PC-3 (cell line): Measurements from ENCODE around the gene OMP. TPM values are rescaled to one million over a fixed set of nuclear protein-coding genes. Genes with fewer than 3 reads are reported as not detected.
"Not testable (repeated sequence)": the region's sequence is repeated elsewhere in the genome, so short reads cannot be mapped to it uniquely, and the experiment has no call there.

Experiments used
- ATAC-seq: fragments of 200-7000 bp; cut with Tn5 transposase; 2 replicates; pipeline ENCODE4 v1.9.1; 2020; ENCODE audit warnings: mild to moderate bottlenecking, moderate library complexity
- BruUV-seq: library from RNA; stranded (reverse); fragments of 400-500 nt; replicated peaks from 2 replicates; lab custom pipeline; 2021; lab: Mats Ljungman, UMichigan
- CTCF ChIA-PET: fragments of 300-600 bp; sonication (Branson Sonifier 250); formaldehyde crosslinking; loops from one replicate; lab custom pipeline; 2022; ENCODE audit warnings: antibody characterized with exemption; lab: Charles Lee
- POLR2A ChIA-PET: fragments of 300-600 bp; sonication (Branson Sonifier 250); formaldehyde crosslinking; loops from one replicate; lab custom pipeline; 2022; ENCODE audit warnings: antibody characterized with exemption; ENCODE audit not compliant: unreplicated experiment; lab: Charles Lee
- DNase-seq: peaks from one replicate; pipeline ENCODE4 v3.0.0-alpha.2; 2015
- H2AFZ ChIP-seq: fragments of 300-600 bp; sonication (generic); 2 replicates; pipeline ENCODE4 v1.6.0; 2016; ENCODE audit warnings: antibody characterized with exemption, low read length
- H3F3A ChIP-seq: fragments of 300-600 bp; sonication (generic); one replicate; pipeline ENCODE4 v1.6.0; 2017; ENCODE audit warnings: antibody characterized with exemption, low read length, control low read depth, mild to moderate bottlenecking; ENCODE audit not compliant: unreplicated experiment
- H3K27ac ChIP-seq: fragments of 300-600 bp; sonication (generic); 2 replicates; pipeline ENCODE4 v1.5.1; 2016; ENCODE audit warnings: mild to moderate bottlenecking, low read length
- H3K27me3 ChIP-seq: fragments of 300-600 bp; sonication (generic); 2 replicates; pipeline ENCODE4 v1.6.1; 2016; ENCODE audit warnings: low read length, mixed read lengths
- H3K36me3 ChIP-seq: fragments of 300-600 bp; sonication (generic); 2 replicates; pipeline ENCODE4 v1.6.1; 2016; ENCODE audit warnings: low read depth, mixed run types, low read length, mixed read lengths
- H3K4me1 ChIP-seq: fragments of 300-600 bp; sonication (generic); 2 replicates; pipeline ENCODE4 v1.5.1; 2016; ENCODE audit warnings: low read length; ENCODE audit not compliant: insufficient read depth
- H3K4me2 ChIP-seq: fragments of 300-600 bp; sonication (generic); 2 replicates; pipeline ENCODE4 v1.6.0; 2016; ENCODE audit warnings: low read length
- H3K4me3 ChIP-seq: fragments of 300-600 bp; sonication (generic); 2 replicates; pipeline ENCODE4 v1.5.1; 2016; ENCODE audit warnings: mild to moderate bottlenecking, low read length, mixed read lengths
- H3K79me2 ChIP-seq: fragments of 300-600 bp; sonication (generic); 2 replicates; pipeline ENCODE4 v1.6.1; 2017; ENCODE audit warnings: low read length, mixed read lengths
- H3K9ac ChIP-seq: fragments of 300-600 bp; sonication (generic); 2 replicates; pipeline ENCODE4 v1.6.0; 2016; ENCODE audit warnings: mild to moderate bottlenecking, low read length
- H3K9me2 ChIP-seq: fragments of 300-600 bp; sonication (generic); replicated peaks from 2 replicates; pipeline ENCODE4 v1.6.1; 2016; ENCODE audit warnings: mixed run types, low read length, mixed read lengths
- H3K9me3 ChIP-seq: fragments of 300-600 bp; sonication (generic); 2 replicates; pipeline ENCODE4 v1.6.1; 2016; ENCODE audit warnings: low read length, mixed read lengths
- H4K20me1 ChIP-seq: fragments of 300-600 bp; sonication (generic); 2 replicates; pipeline ENCODE4 v1.6.1; 2016; ENCODE audit warnings: low read length, mixed read lengths
- CTCF ChIP-seq: fragments of 300-600 bp; sonication (generic); conservative IDR thresholded peaks from 2 replicates; pipeline ENCODE4 v1.5.1; 2017; ENCODE audit warnings: antibody characterized with exemption, low read depth, mild to moderate bottlenecking, low read length
- EZH2 ChIP-seq: fragments of 300-600 bp; sonication (generic); IDR thresholded peaks from one replicate; pipeline ENCODE4 v1.6.1; 2017; ENCODE audit warnings: antibody characterized with exemption, mild to moderate bottlenecking, low read length; ENCODE audit not compliant: unreplicated experiment
- EZH2phosphoT487 ChIP-seq: fragments of 300-600 bp; sonication (generic); IDR thresholded peaks from 2 replicates; pipeline ENCODE4 v1.6.1; 2018; ENCODE audit warnings: mild to moderate bottlenecking, antibody characterized with exemption, low read length, borderline replicate concordance
- intact Hi-C: fragments of 100-400 bp; cut with micrococcal nuclease; formaldehyde crosslinking; loops from 2 replicates; pipeline ENCODE4 v1.9.0; 2023
- total RNA-seq: library from RNA; depleted of rRNA; stranded (reverse); fragments of >200 nt; gene quantifications from 2 replicates; pipeline ENCODE4 v1.2.3, GENCODE V29; 2014

The OMP gene
- total RNA-seq, 1 experiment from 2014 or later, result not detected

- Histone ChIP-seq H3F3A (no peaks in the 10 kb centered on the region), H3K4me2 (no peak overlapping the region), H3K9ac (no peak overlapping the region), H3K4me1 (no peaks in the 10 kb centered on the region; the same call in 1 of the 2 replicates), H3K27ac (no peak overlapping the region), H3K27me3 (no peaks in the 10 kb centered on the region), H3K9me3 (peaks cover 15% of the 10 kb centered on the region; the same call in 1 of the 2 replicates), H3K79me2 (no peaks in the 10 kb centered on the region), H4K20me1 (no peaks in the 10 kb centered on the region), H3K36me3 (no peaks in the 10 kb centered on the region), H3K4me3 (no peak overlapping the region), H2AFZ (no peak overlapping the region), H3K9me2 (no peaks in the 10 kb centered on the region)
- BruUV-seq, result no TSS peak
- intact Hi-C loops, result loop anchor here (2.0 kb wide), 1 partner anchor 13 kb away; no protein-coding TSS in a partner anchor
- TF ChIP-seq EZH2phosphoT487 (no peak), EZH2 (no peak), CTCF (no peak)
- ATAC-seq, result no peak
- ChIA-PET CTCF (no interaction called here), POLR2A (no interaction called here)
- DNase-seq, result no peak
These were observed 42.8 kb upstream of the OMP start for GRCh38 chr11:77059806-77060205.

- Histone ChIP-seq H3K4me3 (no peak overlapping the region), H3F3A (no peaks in the 10 kb centered on the region), H2AFZ (no peak overlapping the region), H4K20me1 (no peaks in the 10 kb centered on the region), H3K36me3 (no peaks in the 10 kb centered on the region), H3K9me3 (peaks cover 15% of the 10 kb centered on the region; the same call in 1 of the 2 replicates), H3K27ac (no peak overlapping the region), H3K79me2 (no peaks in the 10 kb centered on the region), H3K9ac (no peak overlapping the region), H3K4me2 (no peak overlapping the region), H3K9me2 (no peaks in the 10 kb centered on the region), H3K4me1 (no peaks in the 10 kb centered on the region; the same call in 1 of the 2 replicates), H3K27me3 (no peaks in the 10 kb centered on the region)
- no TSS peak for BruUV-seq
- ChIA-PET POLR2A (no interaction called here), CTCF (no interaction called here)
- ATAC-seq, result no peak
- no peak for DNase-seq
- intact Hi-C loops, result loop anchor here (2.0 kb wide), 1 partner anchor 13 kb away; no protein-coding TSS in a partner anchor
- no peak for TF ChIP-seq CTCF
- TF ChIP-seq EZH2, result no peak
- no peak for TF ChIP-seq EZH2phosphoT487
These were observed 42.4 kb upstream of the OMP start for GRCh38 chr11:77060234-77060633.

GRCh38 chr11:77061258-77061657, 41.4 kb upstream of the OMP start:
- H3K4me3 ChIP-seq, H3K4me2 ChIP-seq, POLR2A ChIA-PET, H2AFZ ChIP-seq, H4K20me1 ChIP-seq, H3K27ac ChIP-seq, H3K9ac ChIP-seq, H3K4me1 ChIP-seq, H3K27me3 ChIP-seq, H3K9me3 ChIP-seq, BruUV-seq, H3F3A ChIP-seq, H3K9me2 ChIP-seq, H3K36me3 ChIP-seq, H3K79me2 ChIP-seq: not testable (repeated sequence)
- ATAC-seq (peak; percentile 72), DNase-seq (peak; percentile 61)
- CTCF ChIA-PET, result interaction anchor here (0.6 kb wide), 1 partner anchor 66 kb away, joined by 4 read pairs; no protein-coding TSS in a partner anchor
- intact Hi-C loops, result loop anchor here (2.0 kb wide), 1 partner anchor 14 kb away; no protein-coding TSS in a partner anchor
